HG03354 (cell line): Measurements from ENCODE around the gene EPN1.
A peak's percentile ranks its signal among the peaks of the same experiment; 100 is the strongest.

Experiments used
- ATAC-seq: cut with Tn5 transposase; IDR thresholded peaks from one replicate; pipeline ENCODE4 v1.9.1; 2021; ENCODE audit warnings: mild to moderate bottlenecking; ENCODE audit not compliant: unreplicated experiment, poor library complexity, severe bottlenecking

The EPN1 gene

DNA sequence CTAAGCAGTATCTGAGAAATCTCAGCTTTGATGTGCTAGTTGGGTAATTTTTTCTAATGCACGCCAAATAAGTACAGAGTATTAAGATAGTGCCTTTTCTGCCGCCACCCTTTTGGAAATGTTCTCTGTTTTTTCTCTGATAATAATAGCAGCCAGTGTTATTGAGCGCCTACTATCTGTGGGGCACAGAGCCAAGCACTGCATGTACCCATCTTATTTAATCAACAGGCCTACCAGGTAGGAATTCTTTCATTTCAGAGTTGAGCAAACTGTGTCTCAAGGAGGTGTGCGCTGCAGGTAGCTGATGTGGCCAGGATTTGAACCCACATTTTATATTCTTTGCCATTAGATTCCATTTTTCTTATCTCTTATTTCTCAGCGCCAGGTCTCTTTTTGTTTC lies 1.4 kb downstream of the EPN1 start:
- ATAC-seq, result no peak

DNA sequence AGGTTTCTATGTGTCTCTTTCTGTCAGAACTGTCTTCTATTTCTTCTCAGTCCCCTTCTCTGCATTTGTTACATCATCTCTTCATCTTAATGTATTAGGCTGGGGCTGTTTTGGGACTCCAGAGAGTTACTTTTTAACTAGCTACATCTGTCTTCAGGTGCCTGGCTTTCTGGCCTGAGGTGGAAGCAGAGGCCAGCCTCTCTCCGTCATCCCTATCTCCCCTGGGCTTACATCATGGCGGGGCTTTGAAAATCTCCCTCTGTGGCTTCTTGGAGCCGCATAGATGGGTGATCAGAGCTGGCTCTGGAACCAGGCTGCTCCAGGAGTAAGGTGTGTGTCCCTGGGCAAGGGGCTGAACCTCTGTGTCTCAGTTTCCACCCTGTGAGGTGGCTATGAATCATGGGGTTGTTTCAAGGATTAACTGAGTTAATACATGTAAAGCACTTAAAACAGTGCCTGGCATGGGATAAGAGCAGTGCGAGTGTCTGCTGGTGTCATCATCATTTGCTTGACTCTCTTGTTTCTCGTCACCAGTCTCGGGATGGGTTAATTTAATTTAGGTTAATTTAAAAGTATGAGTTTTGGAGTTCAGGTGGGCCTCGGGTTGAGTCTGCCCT lies 2.0 kb downstream of the EPN1 start:
- ATAC-seq, result no peak

DNA sequence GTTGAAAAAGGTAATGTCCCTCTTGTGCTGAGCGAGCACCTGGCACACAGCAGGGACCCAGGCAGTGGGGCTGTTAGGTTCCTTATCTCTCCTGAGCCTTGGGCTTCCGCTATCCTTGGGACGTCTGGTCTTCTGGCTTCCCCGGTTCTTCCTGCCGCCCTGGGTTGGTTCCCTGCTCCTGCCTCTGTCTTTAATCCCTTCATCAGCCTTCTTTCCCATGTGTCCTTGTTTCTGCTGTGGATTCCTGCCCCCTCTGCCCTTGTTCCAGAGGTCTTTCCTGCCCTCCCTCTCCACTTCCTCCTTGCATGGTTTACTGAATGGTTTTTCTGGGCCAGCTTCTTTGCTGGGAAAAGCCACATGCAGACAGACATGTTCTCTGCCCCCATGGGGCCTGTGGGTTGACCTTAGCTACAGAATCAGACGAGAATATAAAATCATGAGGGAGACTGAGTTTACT lies 2.6 kb downstream of the EPN1 start:
- no peak for ATAC-seq

DNA sequence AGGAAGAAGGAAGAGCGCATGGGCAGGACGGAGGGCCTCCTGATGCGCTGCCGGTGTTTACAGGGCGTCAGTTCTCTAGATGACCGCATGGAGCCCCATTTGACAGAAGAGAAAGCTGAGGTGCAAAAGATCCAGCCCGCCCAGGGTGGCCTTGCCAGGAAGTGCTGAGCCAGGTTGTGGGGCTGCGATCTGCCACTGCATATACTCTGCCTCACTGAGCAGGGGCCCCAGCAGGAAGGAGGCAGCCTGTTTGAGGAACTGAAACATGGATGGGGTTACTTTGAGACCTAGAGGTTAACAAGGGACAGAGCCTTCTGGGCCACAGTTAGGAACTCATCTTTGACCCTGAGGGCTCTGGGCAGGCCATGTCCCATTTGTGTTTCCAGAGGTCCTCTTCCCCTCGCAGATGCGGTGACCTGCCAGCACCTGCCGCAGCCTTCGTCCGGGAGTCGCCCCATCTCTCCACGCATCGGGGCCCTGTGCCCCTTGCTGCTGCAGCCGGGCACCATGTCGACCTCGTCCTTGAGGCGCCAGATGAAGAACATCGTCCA lies 3.2 kb downstream of the EPN1 start:
- peak; percentile 73 for ATAC-seq

DNA sequence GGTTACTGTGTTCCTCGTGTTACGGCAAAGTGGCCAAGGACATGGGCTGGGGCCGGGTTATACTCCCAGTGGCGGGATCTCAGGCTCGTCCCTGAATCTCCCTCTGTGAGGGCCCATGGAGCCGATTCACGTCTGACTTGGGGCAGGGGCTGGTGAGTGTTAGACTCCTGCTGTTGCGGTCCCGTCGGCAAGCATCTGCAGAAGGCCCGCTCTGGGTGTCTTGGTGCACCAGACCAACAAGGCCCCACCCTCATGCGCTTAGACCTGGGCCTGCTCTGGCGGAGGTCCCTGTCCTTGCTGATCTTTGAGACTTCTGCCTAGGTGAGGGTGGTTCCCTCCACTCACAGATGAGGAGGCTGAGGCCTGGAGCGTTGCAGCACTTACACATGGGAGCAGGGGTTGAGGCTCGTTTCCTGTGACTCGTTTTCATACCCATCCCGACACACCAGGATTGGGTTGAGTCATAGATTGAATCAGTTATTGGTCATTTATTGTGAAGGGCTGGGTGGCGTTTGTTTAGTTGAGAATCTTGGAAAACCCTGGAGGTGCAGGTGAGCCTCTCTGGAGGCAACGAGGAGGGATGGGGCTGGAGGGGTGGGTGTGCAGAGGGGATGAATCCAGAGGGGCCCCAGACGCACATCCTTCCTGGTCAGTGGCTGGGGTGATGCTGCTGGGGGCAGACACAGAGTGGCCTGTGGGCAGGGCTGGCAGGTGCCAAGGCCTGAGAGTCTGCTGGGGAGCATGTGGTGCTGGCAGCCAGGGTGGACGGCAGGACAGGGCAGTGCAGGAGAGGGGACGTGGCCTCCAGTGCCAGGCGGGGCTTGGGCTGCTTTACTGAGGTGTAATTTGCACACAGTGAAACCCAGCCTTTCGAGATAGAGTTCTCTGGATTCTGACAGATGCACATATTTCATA lies 4.6 kb downstream of the EPN1 start:
- ATAC-seq, result no peak

DNA sequence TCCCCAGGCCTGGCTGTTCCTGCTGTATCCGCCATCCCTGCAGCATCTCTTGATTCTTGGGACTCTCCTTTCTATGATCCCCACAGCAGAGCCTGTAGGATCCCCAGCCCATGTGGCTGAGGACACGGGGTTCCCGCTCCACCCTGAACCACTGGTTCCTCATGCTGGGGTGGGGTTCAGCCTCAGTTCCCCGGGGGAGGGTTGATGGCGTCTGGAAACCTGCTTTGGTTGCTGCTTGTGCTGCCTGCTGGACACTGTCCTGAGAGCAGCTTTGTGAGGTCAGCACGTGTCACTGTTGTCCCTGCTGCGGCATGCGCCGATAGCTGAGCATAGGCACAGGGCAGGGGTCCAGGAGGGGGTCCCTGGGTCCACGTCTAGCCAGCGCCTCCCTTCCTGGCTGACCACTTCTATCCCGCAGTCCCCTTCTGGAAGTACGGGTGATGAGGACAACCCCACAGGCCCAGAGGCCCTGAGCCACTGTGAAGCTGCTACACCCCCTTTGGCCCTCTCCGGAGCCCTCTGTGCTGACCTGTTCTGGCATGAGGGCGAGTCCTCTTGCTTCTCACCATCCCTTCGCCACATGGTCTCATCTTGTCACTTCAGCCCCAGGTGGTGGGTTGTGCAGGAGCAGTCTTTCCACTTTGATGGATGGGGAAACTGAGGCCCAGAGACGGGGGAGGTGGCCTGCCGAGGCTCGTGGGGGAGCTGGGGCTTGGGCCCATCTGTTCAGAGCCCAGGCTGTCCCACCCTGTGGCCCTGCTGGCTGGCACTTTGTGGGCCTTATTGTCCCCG lies 5.5 kb downstream of the EPN1 start:
- ATAC-seq, result no peak

DNA sequence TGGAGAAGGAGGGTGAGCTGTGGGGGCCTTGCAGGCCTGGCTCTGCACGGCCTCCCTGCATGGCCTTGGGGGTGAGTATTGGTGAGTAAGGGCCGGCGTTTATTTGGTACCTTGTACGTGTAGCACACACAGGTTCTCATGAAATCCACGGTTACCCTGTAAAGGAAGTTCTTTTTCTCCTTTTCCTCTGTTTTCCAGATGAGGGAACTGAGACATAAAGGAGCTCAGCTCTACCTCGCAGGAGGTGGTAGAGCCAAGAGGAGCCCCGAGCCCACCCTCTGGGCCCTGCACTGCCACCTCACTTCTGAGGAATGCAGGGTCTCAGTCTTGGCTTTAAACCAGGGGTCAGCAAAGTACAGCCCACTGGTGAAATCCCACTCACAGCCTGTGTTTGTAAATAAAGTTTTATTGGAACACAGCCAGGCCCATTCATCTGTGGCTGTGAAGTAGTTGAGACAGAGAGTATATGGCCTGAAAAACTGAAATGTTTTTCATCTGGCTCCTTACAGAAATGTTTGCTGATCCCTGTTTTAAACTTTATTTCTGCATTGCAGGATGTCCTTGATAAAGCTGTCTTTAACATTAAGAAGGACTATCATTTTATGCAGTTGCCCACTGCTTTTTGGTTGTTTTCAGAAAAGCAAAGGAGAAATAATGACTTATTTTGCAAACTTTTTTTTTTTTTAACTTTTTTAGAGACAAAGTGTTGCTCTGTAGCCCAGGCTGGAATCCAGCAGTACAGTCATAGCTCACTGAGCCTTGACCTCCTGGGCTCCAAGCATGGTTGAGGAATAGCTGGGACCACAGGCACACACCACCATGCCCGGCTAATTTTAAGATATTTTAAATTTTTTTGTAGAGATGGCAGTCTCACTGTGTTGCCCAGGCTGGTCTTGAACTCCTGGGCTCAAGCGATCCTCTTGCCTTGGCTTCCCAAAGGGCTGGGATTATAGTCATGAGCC lies 6.4 kb downstream of the EPN1 start:
- no peak for ATAC-seq

DNA sequence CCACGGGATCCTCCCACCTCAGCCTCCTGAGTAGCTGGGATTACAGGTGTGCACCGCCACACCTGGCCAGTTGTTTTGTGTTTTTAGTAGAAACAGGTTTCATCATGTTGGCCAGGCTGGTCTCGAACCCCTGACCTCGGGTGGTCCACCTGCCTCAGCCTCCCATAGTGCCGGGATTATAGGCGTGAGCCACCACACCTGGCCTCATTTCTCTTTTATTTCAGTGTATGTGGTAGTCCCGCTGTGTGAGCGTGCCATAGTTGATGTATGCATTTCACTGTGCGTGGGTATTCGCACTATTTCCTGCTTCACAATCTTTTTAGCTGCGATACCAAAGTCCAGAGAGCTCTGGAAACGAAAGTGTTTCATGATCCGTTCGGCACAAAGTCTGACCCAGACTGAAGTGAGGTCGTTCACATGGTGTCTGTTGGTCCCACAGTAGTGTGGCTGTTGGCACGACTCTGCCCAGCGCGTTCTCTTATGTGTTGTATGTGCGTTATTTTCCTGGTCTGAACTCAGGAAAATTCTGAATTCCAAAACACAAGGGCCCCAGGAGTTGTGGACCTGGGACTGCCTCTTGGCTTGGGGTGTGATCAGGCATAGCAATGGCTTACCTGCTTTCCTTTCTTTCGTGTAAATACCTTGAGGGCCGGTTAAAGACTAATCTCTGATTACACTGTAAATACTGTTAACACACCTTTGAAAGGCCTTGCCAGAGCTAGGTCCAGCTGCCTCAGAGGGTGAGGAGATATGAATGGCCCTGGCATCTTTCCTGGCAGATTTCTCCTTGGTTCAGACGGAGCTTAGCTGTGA lies 8.6 kb downstream of the EPN1 start:
- ATAC-seq, result no peak

DNA sequence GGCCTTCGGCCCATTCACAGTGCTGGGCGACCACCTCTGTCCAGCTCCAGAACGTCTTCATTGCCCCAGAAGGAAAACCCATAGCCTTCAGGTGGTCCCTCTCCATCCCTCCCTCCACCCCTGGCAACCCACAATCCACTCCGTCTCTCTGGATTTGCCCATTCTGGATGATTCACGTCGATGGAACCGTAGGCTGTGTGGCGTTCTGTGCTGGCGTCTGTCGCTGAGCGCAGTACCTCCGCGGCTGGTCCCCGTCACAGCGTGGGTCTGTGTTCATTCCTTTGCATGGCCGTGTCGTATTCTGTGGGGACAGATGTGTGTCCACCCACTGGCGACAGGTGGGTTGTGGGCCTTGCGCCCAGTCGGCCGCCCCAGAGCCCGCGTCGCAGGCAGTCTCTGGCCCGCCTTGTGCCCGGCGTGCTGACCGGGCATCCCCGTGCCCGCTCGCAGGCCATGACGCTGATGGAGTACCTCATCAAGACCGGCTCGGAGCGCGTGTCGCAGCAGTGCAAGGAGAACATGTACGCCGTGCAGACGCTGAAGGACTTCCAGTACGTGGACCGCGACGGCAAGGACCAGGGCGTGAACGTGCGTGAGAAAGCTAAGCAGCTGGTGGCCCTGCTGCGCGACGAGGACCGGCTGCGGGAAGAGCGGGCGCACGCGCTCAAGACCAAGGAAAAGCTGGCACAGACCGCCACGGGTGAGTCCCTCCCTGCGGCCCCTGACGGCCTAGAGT lies 10.1 kb downstream of the EPN1 start:
- no peak for ATAC-seq

DNA sequence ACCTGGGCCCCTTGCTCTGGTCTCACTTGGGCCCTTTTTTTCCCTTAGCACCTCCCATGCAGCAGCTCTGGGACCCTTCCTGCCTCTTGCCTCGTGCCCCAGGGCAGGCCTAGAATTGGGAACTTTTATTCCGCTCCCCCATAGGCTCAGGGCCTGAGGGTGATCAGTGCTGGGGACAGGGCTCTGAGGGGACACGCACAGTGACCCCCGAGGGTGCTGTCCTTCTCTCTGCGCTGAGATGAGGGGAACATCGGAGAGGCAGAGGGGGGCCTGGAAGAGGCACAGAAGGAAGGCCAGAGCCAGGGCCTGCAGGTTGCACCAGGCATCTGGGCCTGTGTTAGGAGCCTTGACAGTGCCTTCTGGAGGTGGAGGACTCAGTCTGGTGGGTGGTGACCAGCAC lies 10.8 kb downstream of the EPN1 start:
- ATAC-seq, result no peak

DNA sequence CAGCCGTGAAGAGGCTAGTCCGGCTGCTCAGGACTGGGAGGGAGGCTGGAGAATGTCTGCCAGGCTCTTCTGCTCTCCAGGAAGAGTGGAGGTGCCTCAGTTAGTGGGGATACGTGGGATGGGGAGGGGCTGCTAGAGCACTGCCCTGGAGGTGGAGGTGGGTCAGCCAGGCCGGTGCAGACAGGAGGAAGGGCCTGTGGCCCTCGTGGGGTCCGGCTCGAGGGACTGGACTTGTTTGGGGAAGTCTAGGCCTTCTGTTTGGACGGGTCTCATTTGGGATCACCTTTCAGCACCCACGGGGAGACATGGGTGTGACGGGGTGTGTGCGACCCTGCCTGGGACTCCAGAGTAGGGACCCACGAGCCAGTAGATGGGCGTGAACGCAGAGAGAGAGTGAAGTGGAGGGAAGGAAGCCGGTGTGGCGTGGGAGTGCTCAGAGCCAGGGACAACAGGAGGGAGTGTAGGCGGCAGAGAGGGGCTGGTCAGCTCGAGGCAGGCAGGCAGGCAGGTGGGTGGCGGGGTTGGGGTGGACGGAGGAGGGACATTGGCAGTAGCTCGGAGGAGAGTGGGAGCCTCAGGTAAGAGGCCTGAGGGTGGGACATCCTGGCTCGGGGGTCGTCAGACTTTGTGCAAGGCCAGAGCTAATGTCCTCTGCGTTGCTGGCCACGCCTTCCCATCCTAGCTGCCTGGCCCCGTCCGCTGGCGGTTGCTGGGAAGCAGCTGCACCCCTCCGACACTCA lies 11.5 kb downstream of the EPN1 start:
- no peak for ATAC-seq

DNA sequence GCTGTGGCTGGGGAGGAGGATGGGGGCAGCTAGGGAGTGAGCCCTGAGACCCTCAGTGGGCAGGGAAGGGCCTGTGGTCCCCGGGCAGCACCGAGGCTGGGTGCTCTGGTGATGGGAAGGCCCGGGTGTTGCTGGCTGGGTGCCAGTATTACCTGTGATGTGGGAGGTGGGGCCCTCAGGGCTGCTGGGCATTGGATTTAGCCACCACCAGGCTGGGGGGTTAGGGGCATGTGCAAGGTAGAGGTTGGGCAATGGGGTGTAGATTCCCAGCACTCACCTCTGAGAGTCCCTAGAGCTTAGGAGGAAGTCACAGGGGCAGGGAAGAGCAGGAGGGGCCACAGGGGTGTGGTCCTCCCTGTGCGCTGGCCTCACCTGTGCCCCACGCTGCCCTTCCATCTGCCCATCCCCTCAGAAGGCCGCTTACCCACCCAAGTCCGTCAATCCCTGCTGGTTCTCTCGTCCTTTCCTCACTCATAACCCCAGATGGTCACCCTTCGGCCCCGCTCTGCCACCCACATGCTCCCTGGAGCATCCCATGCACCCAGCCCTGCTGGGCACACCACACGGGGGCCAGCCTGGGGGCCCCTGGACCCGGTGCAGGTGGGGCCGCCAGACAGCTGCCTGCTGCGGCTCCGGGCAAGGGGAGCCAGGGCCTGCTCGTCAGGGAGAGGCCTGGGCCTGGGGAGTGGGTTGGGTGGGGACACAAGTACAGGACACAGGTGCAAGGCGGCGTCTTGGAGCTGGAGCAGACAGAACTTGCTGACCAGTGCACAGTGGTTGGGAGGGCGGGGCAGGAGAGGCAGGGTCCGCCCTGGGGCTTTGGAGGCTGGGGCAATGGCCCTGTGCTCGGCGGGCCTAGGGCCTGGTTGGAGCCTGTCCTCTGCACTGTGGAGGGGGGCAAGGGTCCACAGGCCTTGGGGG lies 12.5 kb downstream of the EPN1 start:
- ATAC-seq, result no peak

DNA sequence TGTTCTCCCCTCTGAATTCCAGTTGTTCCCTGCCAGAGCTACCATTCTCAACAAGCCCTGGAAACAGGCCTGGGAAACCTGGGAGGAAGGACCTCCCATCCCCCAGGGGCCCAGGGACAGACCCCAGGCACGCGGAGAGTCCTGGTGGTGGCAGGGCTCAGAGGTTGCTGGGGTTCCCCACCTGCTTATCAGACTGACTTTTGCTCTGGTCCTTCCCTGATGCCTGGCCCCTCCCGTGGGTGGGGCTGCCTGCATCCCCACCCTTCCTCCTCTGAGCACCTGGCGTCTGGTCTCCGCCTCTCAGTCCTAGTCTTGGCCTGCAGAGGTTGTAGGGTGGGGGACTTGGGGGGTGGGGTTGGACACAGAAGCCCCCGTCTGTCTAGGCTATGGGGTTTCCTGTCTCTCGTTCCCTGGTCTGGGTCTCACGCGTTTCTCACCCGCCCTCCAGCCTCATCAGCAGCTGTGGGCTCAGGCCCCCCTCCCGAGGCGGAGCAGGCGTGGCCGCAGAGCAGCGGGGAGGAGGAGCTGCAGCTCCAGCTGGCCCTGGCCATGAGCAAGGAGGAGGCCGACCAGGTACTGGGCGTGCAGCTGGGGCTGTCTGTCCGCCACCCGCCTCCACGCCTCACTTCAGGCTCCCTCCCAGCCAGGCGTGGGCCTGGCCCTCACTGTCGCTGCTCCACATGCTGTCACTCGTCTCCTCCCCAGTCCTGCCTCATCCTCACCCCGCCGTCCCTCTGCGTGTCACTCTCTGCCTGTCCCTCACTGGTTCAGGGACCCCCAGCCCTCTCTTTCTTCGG lies 13.6 kb downstream of the EPN1 start:
- no peak for ATAC-seq

DNA sequence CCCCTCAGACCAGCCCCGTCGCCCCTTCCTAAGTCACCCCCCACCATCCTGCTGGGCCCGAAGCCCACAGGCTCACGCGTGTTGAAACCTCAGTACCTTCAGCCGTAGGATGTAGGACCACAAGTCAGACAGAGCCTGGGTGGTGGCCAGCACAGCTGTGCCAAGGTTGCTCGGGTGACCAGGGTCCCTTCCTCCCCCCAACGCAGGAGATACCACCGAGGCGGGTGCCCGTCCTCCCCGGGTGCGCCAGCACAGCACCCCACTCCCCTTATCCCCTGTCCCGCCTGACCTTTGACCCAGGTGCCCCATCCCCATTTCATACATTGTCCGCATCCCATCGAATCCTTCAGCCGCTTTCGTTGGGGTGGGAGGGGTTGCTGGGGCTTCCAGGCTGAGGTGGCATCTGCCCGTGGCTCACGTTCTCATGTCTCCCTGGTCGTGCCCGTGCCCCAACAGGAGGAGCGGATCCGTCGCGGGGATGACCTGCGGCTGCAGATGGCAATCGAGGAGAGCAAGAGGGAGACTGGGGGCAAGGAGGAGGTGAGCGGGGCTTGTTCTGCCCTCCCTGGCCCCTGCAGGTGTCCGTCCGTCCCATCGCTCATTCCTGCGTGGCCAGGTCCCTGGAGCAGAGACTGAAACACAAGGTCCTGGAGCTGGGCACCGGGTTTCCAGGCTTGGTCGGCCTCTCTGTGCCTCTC lies 14.5 kb downstream of the EPN1 start:
- ATAC-seq, result no peak
